HG02885 (cell line): Measurements from ENCODE around the gene SURF2.

Source experiments
- ATAC-seq: cut with Tn5 transposase; IDR thresholded peaks from one replicate; pipeline ENCODE4 v1.9.1; 2021; ENCODE audit warnings: mild to moderate bottlenecking; ENCODE audit not compliant: unreplicated experiment, poor library complexity

Gene SURF2

DNA sequence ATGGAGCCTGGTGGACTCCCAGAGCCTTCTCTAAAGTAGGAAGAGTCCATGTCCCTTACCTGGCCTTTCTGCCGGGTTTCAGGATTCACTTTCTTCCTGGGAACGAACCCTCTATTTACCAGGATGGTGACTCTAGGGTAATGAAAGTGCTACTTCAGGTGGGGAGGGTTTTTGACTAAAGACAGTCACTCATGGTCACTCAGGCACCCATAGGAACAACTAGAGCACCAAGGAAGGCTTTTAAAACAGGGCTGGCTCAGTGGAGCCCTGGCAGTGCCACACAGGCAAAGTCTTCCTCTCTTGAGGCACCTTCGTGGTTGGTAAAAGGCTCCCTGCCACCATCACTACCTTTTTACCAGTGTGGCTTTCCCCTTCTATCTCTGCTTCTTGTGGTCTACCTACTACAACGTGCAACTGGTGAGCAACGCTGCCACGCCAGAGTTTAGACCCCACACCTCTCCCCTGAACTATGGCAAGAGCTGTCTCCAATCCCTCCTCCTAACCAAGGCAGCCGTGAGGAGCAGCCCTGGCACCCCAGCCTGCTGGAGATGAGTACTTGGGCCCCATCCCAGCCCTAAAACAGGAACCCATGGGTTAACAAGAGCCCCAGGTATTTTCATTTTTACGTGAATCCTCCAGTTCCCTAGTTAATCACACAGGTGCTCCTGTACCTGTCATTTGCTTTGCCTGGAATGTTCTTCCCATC, 3.6 kb upstream of the SURF2 start:
- no peak for ATAC-seq

DNA sequence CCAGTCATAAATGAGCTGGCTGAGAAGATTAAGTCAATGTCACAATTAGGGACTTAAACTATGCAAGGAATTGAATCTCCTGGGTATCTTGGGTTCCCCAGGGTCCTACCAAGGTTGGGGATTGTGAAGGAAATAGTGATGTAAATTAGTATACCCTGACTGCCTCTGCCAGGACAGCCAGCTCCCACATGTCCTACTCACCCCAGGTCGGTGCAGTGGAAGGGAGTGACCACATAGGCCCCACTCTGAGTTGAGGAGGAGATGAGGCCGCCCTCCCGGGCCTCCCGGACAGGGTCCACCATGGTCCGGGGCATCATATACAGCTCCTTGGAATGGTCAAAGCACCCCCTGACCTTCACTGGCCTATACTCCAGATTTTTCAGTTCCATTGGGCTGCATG, 2.8 kb upstream of the SURF2 start:
- no peak for ATAC-seq

DNA sequence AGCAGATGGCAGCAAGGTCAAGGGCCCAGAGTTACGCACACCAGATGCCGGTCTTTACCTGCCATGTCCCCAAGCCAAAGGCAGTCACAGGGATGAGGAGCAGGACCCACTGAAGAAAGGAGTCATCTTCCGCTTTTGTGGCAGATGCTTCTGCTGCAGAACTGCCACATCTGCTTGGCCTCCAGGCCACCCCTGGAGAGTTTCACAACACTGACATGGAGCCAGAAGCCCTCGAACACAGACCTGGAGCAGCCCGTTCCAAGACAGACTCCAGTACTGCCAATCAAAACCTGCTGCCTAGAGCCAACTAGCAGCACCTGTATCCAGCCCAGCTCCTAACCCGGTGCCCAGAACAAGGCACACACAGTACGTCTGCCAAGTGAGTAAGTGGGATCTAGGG, 1.6 kb upstream of the SURF2 start:
- no peak for ATAC-seq

DNA sequence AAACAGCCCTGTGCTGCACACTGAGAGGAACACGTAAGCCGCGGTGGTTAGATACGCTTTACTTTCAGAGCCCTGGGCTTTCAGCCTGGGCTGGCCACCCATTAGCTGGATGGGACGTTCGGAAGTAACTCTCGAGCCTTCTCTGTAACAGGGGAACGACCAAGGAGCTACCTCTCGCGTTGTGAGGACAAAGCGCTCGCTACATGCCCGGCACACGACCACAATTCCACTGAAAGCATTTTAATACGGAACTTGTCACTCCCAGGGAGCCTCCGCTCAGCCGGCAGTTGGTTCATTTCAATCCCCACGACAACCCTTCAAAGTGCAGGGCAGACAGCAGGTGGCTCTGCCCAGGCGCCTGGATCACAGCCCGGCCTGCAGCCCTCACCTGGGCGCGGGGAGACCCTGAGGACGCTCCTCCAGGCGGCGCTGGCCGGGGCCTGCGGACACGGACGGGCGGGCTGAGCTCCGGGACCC, 431 bp upstream of the SURF2 start:
- peak; percentile 37 for ATAC-seq

DNA sequence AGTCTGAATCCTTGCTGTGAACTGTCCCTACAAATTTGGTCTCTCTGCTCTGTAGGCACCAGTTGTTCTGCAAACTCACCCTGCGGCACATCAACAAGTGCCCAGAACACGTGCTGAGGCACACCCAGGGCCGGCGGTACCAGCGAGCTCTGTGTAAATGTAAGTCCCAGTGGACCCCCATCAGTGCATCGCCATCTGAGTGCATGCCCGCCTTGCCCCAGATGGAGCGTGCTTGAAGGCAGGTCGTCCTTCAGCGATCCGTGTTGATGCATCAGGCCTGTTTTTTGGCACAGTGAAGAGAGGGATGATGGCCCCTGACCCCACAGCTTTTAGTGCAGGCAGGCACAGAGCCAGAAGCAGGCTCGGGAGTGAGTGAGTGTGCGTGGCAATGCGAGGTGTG, 1.3 kb downstream of the SURF2 start:
- no peak for ATAC-seq

DNA sequence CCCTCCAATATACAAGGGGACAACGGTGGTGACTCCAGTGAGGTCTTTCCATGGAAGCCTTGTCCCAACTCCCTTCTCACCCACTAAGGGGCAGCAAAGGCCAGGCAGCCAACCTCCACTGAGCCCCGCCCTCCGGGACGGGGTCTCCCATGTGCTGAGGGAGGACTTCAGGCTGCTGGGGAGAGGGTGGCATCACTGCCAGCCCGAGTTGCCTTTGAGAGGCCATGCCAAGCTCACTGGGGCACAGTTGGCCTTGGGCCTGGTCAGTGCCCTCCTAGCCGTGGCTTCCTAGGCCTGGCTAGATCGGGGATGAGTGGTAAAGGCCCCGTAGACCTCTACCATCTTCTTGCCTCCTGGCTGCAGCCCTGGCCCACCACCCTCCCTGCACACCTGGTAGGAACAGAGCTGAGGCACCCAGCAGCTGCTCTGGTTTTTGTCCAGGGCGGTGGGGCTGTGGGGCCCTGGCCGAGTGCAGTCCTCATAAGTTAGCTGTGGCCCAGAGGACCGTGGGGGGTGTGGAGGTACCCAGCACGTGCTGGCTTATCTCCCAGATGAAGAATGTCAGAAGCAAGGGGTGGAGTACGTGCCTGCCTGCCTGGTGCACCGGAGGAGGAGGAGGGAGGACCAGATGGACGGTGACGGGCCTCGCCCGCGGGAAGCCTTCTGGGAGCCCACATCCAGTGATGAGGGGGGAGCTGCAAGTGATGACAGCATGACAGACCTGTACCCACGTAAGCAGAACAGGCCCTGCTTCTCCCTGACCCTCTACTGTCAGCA, 3.2 kb downstream of the SURF2 start:
- ATAC-seq, result no peak

DNA sequence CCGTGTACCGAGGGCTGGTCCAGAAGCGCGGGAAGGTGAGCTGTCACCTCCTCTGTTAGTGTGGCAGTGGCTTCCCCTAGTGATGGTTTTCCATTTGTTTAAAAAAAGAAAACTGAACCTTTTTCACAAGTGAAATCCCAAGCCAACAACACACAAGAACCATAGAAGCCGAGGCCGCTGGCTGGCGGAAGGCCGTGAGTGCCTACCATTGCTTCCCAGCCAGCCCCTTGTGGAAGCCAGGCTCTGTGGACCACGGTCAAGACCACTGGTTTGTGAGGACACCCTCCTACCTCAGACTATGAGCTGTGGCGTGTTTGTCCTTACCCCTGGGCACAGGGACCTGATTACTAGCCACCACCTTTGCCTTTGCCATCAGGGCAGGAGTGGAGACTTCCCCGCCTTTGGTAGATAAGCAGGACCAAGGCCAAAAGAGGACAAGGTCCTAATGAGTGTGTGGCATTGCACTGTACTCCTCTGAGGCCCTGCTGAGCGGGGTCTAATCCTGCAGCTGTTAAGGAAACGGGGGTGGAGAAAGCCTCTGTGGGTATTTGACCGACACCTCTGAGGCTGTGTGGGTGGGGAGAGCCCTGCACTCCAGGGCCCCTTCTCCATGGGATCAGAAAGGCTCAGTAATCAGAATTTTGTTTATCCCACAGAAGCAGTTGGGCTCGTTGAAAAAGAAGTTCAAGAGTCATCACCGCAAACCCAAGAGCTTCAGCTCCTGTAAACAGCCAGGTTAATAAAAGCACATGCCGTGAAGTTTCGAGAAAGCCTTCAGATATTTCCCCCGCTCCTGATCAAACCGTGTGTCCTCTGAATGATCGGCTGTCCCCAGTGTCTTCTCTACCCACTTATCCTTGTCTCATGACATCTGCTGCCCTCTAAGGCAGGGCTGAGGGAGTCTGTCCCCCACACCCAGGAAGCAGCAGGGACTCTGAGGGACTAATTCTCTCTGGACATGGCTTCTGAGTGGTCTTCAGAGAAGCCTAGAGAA, 4.3 kb downstream of the SURF2 start:
- no peak for ATAC-seq

DNA sequence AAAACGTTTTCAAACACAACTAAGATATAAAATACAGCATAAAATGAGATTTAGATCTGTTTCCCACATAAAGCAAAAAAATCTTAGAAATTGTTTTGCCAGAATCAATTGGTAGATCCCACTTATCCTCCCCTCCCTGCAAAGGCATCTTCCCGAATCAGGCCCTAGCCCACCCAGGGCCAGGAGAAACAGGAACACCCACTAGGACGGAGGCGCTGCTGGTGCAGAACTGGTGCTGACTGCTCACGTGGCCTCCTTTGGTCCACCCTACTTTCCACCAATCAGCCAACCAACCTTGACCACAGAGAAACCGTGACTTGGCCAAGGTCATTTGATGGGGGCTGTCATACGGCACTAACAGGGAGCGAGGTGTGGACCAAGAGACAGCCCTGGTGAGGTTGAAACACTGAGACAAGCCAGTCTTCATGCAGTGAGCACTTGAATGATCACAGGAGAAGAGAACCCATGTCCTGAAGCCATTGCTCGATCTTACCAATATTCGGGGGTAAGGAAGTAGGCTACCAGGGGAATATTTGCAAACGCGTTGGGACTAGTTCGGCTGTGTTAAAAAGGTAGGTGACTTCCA, 5.2 kb downstream of the SURF2 start:
- ATAC-seq, result no peak

DNA sequence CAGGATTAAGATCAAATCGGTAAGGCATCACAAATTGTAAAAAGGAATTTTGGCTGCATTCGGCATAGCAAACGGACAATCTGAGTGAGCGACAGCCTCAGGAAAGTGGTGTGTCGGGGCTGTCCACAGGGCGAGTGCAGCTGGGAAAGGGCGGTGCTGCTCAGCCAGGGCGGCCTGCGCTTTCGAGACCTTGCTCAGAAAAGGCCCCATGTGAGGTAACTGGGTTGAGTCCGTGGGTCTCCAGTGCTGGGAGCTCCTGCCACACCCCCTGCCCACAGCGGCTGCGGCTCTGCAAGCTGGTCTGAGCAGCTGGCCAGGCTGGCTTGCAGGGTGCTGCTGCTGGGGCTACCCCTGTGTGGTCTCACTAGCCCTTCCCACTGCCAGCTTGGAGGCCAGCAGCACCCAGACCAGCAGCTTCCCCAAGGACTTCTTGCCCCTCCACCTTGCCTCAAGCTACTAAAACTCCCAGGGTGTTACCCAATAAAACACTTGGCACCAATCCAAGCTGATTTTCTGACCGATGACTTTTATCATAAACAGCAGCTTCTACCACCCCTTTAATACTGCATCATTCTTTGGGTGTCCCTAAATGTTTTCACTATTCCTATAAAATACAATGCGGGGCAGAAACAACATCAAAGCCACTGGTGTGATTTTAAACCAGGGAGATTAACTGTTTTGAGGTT, 6.2 kb downstream of the SURF2 start:
- ATAC-seq, result no peak

DNA sequence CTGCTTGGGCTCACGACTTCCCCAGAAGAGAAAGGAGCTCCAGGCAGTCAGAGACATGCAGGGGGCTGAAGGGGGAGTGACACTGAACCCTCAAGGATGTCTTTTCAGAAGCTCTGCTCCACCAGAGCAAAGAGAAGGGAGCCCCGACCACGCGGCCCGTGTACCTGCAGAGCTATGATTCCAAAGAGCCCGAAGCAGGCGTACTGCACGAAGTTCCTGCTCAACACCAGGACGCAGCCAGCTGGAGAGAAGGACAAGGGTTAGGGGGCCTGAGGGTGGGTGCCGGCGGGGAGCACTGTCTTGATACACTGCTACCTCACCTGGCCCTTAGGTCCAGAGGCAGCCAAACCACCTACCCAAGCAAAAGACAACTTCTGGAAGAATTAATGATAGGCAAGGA, 10.1 kb downstream of the SURF2 start:
- no peak for ATAC-seq

DNA sequence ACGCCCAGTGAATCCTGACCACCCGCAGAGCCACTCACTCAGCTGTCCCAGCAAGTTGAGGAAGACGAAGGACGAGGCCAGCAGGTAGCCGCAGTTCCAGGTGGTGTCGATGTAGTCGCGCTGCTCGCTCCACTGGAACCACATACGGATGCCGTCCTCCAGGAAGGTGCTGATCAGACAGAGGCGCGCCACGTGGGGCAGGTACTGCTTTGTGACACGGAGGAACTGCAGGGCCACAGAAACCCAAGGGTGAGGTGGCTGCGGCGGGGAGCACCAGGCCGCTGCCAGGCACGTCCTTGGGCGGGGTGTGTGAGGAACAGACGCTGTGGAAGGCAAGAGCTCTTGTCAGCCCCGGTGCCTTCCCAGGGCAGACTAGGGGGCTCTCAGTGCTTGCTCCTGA, 10.9 kb downstream of the SURF2 start:
- ATAC-seq, result no peak

DNA sequence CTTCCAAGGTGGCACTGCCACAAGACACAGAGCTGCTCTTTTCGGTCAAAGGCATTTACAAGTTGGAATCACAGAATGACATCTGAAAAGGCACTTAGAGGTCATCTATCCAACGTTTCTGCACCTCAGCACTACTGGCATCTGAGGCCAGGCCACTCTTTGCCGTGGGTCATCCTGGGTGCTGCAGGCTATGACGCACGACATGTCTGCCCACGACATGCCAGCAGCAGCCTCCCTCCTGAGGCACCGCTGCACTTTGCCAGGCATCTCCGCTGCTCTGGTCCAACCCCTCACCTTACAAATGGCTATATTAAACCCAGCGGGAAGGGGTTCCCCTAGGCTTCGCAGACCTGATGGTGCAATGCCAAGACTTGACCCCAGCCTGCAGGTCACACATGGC, 11.4 kb downstream of the SURF2 start:
- no peak for ATAC-seq

DNA sequence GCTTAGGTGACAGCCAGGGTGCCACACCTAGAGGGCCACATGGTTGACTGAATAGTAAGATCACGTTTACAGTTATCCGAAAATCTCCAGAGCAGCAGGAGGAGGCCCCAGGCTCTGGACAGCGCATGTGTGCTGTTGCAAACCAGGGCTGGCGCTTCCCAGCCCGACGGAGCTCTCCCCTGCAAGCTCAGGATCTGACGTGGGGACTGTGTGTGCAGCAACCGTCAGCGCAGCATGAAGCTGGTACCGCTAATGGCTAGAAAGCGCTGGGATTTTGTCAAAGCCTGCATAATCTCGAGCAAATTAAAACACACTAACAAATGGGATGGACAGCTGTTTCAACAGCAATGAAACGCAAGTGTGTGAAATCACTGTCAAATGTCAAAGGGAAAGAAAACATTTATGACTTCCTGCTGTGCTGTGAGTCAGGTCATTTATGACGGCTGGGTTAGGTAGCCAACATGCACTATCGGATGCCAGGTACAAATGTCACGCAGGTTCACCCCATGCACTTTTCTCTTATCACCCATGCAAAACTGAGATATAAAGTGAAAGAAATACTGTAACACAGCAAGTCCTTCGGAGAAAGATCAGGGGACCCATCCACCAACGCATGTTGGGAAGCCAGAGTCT, 12.0 kb downstream of the SURF2 start:
- ATAC-seq, result no peak

DNA sequence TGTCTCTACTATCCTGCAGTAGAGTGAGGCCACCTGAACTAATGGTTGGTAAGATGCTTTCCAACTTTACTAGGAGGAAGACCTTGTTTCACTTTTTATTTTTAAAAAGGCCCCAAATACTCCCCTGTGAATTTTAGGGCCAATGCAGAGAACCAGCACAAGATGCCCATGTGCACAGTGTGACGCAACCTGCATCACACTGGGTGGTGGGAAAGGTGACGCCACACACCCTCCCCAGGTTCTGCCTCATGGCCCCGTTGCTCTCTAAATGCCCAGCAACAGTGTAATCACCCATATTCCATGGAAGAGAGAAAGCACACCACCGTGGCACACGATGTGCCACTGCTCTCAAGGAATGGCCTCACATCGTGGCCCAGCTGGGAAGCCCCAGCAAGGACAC, 13.1 kb downstream of the SURF2 start:
- no peak for ATAC-seq

DNA sequence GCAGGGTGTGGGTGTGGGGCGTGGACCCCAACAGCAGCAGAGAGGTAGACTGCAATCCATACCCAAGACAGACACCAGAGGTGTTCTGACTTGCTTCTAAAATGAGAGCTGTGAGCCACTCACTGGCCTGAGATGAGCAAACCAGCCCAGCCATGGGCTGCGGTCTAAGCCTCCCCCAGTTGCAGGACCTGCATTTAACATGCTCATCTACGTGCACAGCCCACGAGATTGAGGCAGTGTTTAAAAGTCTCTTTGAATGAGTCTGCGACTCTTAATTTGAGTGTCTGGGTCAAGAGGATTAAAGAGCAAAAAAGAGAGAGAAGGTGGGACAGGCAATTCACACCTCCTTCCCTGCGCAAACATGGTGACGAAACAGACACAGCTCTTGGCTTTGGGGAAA, 13.6 kb downstream of the SURF2 start:
- no peak for ATAC-seq

DNA sequence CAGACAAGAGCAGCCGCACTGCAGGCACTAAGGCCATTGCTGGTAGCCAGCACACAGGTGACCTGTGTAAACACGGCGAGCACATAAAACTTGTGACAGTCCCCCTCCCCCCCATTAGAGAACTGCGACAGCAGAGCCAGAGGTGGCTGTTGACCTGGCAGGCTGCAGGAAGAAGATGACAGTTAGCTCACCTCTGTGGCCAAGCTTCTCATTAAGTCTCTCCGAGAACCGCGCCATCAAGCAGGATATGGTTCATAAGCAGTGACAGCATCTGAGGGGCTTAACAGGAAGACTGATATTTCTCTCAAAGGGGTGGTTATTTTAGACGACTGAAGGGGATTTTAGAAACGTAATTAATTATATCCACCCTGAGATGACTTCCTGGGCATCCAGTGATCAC, 14.3 kb downstream of the SURF2 start:
- ATAC-seq, result no peak

DNA sequence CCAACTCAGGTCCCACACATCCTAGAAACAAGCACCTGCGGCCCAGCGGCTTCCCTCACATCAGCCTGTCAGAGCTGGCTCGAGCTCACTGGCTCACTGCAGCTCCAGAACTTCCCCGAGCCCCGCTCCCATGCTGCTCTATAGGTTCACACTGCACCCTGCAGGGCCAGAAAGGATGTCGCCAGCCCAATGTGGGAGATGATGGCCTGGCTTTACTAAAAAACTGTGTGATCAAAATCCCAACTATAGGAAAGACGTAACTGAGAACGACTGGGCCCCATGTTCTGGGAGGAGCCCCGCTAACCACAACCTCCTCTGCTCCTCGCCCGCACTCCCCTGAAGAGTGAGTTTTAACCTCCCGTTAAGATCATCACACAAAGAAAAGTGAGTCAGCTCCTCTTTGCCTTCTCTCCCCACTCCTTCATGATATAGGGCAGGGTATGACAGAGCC, 14.9 kb downstream of the SURF2 start:
- no peak for ATAC-seq

DNA sequence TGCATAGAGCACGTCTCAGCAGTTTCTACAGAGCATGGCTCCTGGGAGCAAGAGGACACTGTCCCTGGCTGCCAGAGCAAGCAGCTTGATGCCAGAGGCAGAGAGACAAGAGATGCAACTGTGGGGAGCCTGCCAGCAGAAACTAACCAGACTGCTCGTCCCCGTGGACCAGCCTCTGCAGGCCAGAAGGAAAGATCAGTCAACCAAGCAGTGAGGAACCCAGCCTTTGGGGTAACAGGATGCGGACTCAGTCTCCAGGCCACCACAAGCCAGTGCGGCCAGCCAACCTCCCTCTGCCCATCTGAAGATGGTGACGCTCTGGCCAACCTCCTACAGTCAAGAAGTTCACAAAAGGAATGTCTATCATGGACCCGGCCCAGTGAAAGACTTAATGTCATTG, 15.8 kb downstream of the SURF2 start:
- ATAC-seq, result no peak

DNA sequence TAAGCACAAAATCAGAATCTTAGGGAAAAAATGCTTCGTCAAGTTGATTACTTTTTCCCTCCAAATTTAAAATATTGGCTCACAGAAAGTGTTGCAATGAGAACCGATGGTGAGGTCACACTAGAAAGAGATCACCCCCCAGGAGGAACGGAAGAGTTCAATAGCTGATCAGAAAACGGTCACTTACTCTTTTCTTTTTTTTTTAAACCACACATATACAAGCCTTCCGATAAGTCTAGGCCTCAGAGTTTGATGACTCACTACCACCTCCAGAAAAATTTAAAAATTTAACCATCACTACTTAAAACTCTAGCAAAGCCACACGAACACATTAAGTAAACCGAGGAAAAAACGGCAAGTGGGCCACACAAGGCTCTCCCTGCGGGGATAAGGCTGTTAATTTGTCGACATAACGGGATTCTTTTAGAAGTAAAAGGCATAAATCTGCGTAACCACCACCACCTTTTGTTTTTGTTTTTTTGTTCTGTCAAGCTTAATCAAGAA, 18.3 kb downstream of the SURF2 start:
- no peak for ATAC-seq
